HAP-1 (cell line): ENCODE results near the gene FIGLA.
A peak's percentile ranks its signal among the peaks of the same experiment; 100 is the strongest.

Experiments used
- DNase-seq, 2 experiments: peaks; one replicate each; pipeline ENCODE4 v3.0.0-alpha.2; 2016 to 2020; ENCODE audit warnings: low spot score in 2 of 2
- H3K27me3 ChIP-seq: fragments of 250-450 bp; sonication (Bioruptor Pico); 2 replicates; pipeline ENCODE4 v1.5.1; 2020; ENCODE audit warnings: low read depth, mild to moderate bottlenecking, moderate library complexity
- H3K36me3 ChIP-seq: fragments of 250-450 bp; sonication (Bioruptor Pico); replicated peaks from 2 replicates; pipeline ENCODE4 v1.5.1; 2020; ENCODE audit warnings: mild to moderate bottlenecking
- H3K4me1 ChIP-seq: fragments of 250-450 bp; sonication (Bioruptor Pico); 2 replicates; pipeline ENCODE4 v1.5.1; 2020; ENCODE audit warnings: mild to moderate bottlenecking
- H3K4me3 ChIP-seq: fragments of 250-450 bp; sonication (Bioruptor Pico); 2 replicates; pipeline ENCODE4 v1.5.1; 2020; ENCODE audit warnings: mild to moderate bottlenecking, moderate library complexity
- H3K9me3 ChIP-seq: fragments of 250-450 bp; sonication (Bioruptor Pico); 2 replicates; pipeline ENCODE4 v1.5.1; 2020; ENCODE audit warnings: mild to moderate bottlenecking, moderate library complexity
- in situ Hi-C: fragments of 300-500 bp; cut with MboI; formaldehyde crosslinking; loops from 3 replicates; pipeline ENCODE4 v1.14.3; 2020; ENCODE audit warnings: low sequenced_read_pairs, inconsistent platforms, mixed read lengths

Gene FIGLA

DNA sequence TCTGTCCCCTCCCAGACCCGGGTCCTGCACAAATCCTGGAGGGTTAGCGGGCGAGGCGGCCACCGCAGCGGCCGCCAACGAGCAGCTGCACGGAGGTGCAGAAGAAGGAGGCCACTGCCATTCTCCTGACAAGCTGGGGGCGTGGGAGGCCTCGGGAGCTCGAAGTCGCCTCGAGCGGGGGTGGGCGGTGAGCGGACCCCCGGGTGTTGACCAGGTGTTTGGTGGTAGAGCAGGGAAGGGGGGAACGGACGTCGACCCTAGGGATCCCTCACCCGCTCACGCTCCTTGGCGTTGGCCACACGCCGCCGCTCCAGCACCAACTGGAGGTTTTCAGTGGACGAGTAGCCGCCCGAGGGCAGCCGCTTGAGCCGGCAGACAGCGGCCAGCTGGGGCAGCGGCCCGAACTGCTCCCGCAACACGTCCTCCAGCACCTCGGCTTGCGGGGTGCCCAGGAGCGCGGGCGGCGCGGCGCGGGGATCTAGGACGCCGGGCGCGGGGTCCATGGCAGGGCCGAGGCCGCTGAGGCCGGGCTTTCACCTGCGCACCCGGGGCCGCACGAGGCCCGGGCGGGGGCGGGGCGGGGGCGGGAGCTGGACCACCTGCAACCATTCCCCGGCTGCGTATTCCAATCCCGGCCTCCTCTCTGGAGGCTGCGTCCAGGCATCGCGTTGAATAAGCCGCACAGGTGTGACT lies at the start of gene FIGLA:
Gene FIGLA (minus strand): TSS at position 508 of the 693 bp plus-strand sequence. CDS start 5 bp downstream, at position 503.
- Histone ChIP-seq H3K4me1 (peaks cover 2% of the 10 kb centered on the region; the same call in 1 of the 2 replicates), H3K9me3 (no peaks in the 10 kb centered on the region), H3K4me3 (0 out of 2 replicates have a peak within 1 kb of the TSS, but pooled peaks have one; percentile 6), H3K36me3 (no peaks in the 10 kb centered on the region), H3K27me3 (no peaks in the 10 kb centered on the region)
- in situ Hi-C loops = loop anchor here (10.0 kb wide), 1 partner anchor 155 kb away; no protein-coding TSS in a partner anchor
- no peak for DNase-seq

GRCh38 chr2:70837980-70838925 lies 47.8 kb upstream of the FIGLA start:
- H3K27me3 ChIP-seq = no peaks in the 10 kb centered on the region
- DNase-seq = no peak
- H3K4me3 ChIP-seq = no peak overlapping the region
- in situ Hi-C loops = no loop called here
- no peaks in the 10 kb centered on the region for H3K4me1 ChIP-seq
- H3K9me3 ChIP-seq = 0 out of 2 replicates have a peak, but pooled peaks cover 2% of the 10 kb centered on the region
- H3K36me3 ChIP-seq = no peaks in the 10 kb centered on the region

DNA sequence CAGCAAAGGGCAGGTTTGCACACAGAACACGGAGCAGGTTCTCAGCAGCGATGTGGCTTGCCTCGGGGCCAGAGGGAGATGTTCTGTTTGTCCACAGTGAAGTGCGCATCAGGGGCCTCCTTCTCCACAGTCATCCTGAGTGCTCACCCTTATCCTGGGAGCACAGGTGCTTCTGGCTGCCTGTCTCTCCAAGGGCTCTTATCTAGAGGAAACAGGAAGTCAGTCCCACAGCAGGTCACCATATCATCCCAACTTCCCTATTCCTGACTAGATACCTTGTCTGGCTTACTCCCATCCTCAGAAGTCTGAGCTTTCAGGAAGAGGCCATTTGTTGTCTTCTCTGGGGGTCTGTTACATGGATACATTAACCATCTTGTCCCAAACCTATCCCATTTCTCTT lies 45.2 kb upstream of the FIGLA start, which contains the start of gene CD207:
Gene CD207 (minus strand): TSS at position 174 of the 400 bp plus-strand sequence. CDS start 40 bp downstream, at position 134.
- Histone ChIP-seq H3K9me3 (no peaks in the 10 kb centered on the region), H3K36me3 (no peaks in the 10 kb centered on the region), H3K4me1 (no peaks in the 10 kb centered on the region), H3K4me3 (no peak within 1 kb of the TSS), H3K27me3 (no peaks in the 10 kb centered on the region)
- no peak for DNase-seq
- in situ Hi-C loops = no loop called here

DNA sequence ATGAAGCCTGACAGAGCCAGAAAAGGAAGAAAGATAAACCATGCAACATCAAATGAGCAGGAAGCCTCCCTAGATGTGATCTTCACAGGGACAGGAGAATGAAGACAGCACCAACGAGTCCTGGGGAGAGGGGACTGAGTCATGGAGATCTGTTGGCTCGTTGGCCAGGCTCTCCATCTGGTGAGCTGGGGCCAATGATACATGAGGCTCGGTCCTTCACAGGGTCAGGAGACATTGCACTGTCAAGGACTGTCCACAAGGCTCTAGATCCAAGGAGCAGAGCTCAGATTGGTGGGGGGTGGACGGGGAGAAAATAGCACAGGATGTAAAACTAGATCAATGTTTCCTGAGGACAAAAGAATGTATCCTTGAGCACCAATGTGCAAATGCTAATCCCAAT lies 44.4 kb upstream of the FIGLA start:
- in situ Hi-C loops = no loop called here
- Histone ChIP-seq H3K4me1 (no peaks in the 10 kb centered on the region), H3K36me3 (no peaks in the 10 kb centered on the region), H3K4me3 (no peak overlapping the region), H3K9me3 (no peaks in the 10 kb centered on the region), H3K27me3 (no peaks in the 10 kb centered on the region)
- no peak for DNase-seq

- Histone ChIP-seq H3K36me3 (no peaks in the 10 kb centered on the region), H3K4me1 (no peaks in the 10 kb centered on the region), H3K9me3 (no peaks in the 10 kb centered on the region), H3K4me3 (no peak overlapping the region), H3K27me3 (no peaks in the 10 kb centered on the region)
- in situ Hi-C loops = no loop called here
- DNase-seq = no peak
These were observed 43.7 kb upstream of the FIGLA start for GRCh38 chr2:70834106-70834505.

GRCh38 chr2:70833246-70833645 lies 42.8 kb upstream of the FIGLA start:
- Histone ChIP-seq H3K4me3 (no peak overlapping the region), H3K27me3 (no peaks in the 10 kb centered on the region), H3K4me1 (no peaks in the 10 kb centered on the region), H3K36me3 (no peaks in the 10 kb centered on the region), H3K9me3 (no peaks in the 10 kb centered on the region)
- in situ Hi-C loops = no loop called here
- DNase-seq = no peak

DNA sequence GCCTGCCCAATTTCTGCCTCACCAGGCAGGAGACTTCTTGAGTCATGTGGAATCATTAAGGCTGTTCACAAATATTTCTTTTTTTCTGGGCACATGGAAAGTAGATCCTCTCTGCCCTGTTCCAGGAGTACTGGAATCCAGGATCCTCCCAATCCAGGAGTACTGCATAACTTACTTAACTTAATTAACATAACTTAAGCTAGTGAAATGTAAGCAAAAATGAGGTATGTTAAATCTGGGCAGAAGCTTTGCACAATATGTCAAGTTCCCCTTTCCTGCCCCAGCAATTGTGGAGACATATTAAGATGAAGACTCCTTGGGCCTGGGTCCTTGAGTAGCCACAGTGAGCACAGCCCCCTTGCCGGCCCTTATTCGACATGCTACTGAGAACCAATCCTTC lies 41.9 kb upstream of the FIGLA start:
- Histone ChIP-seq H3K4me3 (no peak overlapping the region), H3K9me3 (no peaks in the 10 kb centered on the region), H3K4me1 (no peaks in the 10 kb centered on the region), H3K36me3 (no peaks in the 10 kb centered on the region), H3K27me3 (no peaks in the 10 kb centered on the region)
- in situ Hi-C loops = no loop called here
- DNase-seq = no peak

GRCh38 chr2:70831861-70832260 lies 41.4 kb upstream of the FIGLA start:
- Histone ChIP-seq H3K4me1 (no peaks in the 10 kb centered on the region), H3K27me3 (no peaks in the 10 kb centered on the region), H3K9me3 (no peaks in the 10 kb centered on the region), H3K4me3 (no peak overlapping the region), H3K36me3 (no peaks in the 10 kb centered on the region)
- in situ Hi-C loops = no loop called here
- DNase-seq = no peak

- Histone ChIP-seq H3K36me3 (no peaks in the 10 kb centered on the region), H3K9me3 (no peaks in the 10 kb centered on the region), H3K27me3 (no peaks in the 10 kb centered on the region), H3K4me3 (no peak overlapping the region), H3K4me1 (no peaks in the 10 kb centered on the region)
- in situ Hi-C loops = no loop called here
- no peak for DNase-seq
These were observed 39.9 kb upstream of the FIGLA start for GRCh38 chr2:70830366-70830765.

GRCh38 chr2:70829916-70830315 lies 39.5 kb upstream of the FIGLA start:
- Histone ChIP-seq H3K9me3 (no peaks in the 10 kb centered on the region), H3K27me3 (no peaks in the 10 kb centered on the region), H3K4me3 (no peak overlapping the region), H3K36me3 (no peaks in the 10 kb centered on the region), H3K4me1 (no peaks in the 10 kb centered on the region)
- in situ Hi-C loops = no loop called here
- no peak for DNase-seq

DNA sequence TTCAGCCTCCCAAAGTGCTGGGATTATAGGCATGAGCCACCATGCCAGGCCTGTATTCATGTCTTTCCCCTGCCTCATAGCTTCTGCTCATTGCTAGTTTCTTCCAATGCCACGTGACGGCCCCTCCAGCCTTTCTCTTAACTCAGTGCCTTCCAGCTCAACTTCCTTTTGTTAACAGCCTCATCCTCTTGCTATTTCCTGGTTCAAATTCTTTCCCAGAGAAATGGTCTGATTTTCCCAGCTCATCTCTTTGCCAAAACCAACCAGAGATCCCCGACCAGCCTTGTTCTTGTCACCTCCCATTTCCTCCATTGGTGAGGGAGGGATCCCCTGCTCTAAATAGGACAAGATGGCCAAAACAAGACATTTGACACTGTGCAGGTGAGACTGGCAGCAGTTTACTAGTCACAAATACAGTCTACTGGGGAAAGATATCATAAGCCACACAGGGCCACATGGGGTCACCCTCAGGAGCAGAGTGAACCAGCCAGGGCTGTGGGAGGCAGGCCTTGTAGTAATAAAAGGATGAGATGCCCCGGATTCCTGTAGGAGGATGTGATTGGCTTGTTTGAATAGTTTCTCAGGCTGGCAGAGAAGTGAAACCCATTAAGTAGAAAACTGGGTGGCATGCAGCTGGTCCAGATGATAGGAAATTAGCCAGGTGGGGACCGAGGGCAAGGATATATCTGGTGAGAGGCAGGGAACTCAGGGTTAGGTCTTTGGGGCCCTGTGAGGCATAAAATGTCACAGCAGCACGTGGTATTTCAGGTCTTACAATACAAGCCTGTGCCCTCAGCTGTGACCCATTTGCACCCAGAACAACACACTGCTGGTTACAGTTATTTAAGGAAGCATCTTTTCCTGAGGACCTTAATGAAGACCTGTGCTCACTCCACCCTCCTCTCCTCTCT lies 38.7 kb upstream of the FIGLA start:
- in situ Hi-C loops = no loop called here
- Histone ChIP-seq H3K27me3 (no peaks in the 10 kb centered on the region), H3K36me3 (no peaks in the 10 kb centered on the region), H3K4me3 (no peak overlapping the region), H3K9me3 (no peaks in the 10 kb centered on the region), H3K4me1 (no peaks in the 10 kb centered on the region)
- DNase-seq = no peak

GRCh38 chr2:70828115-70828514 lies 37.7 kb upstream of the FIGLA start:
- H3K9me3 ChIP-seq = no peaks in the 10 kb centered on the region
- no peak for DNase-seq
- in situ Hi-C loops = no loop called here
- H3K4me3 ChIP-seq = no peak overlapping the region
- H3K4me1 ChIP-seq = no peaks in the 10 kb centered on the region
- no peaks in the 10 kb centered on the region for H3K27me3 ChIP-seq
- no peaks in the 10 kb centered on the region for H3K36me3 ChIP-seq

DNA sequence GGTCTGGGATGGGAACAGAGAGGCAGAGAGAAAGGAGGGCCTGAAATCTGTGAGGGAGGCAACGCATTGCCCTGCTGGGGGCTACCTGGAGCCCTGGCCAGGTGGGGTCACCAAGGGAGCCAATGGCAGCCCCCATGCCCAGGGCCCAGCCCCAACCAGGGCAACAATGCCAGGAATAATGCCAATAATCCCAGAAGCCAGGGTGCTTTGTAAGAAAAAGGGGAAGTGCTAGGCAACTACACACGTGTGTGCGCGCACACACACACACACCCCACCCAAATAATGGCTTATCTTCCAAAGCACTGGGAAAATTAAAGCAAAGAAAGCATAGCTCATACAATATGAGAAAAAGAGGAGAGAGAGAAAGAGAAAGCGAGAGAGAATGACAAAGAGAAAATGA lies 36.9 kb upstream of the FIGLA start:
- no peak for DNase-seq
- no peaks in the 10 kb centered on the region for H3K27me3 ChIP-seq
- H3K4me3 ChIP-seq = no peak overlapping the region
- H3K36me3 ChIP-seq = no peaks in the 10 kb centered on the region
- H3K4me1 ChIP-seq = no peaks in the 10 kb centered on the region
- no peaks in the 10 kb centered on the region for H3K9me3 ChIP-seq
- in situ Hi-C loops = no loop called here
